Naive thymus-derived CD4-positive, alpha-beta T cell (primary cell): Measurements from ENCODE around the gene CCNH. TPM values are rescaled to one million over a fixed set of nuclear protein-coding genes. Genes with fewer than 3 reads are reported as not detected.

Experiments used
- ATAC-seq: fragments of 150-1000 bp; cut with Tn5 transposase; 2 replicates; pipeline ENCODE4 v1.10.0; 2021; ENCODE audit warnings: mild to moderate bottlenecking, moderate library complexity
- CTCF ChIA-PET: fragments of 350-600 bp; sonication (Branson Sonifier 250); formaldehyde crosslinking; loops from one replicate; lab custom pipeline; 2021; ENCODE audit warnings: antibody characterized with exemption; lab: Charles Lee
- POLR2A ChIA-PET: fragments of 350-600 bp; sonication (Branson Sonifier 250); formaldehyde crosslinking; loops from one replicate; lab custom pipeline; 2021; ENCODE audit warnings: antibody characterized with exemption, inconsistent platforms; lab: Charles Lee
- DNase-seq, 9 donors: peaks; one replicate each; pipeline versions ENCODE4 v3.0.0 to v3.0.0-alpha.2; 2020 to 2022; ENCODE audit warnings: mixed read lengths in 1 of 9
- H3K27ac ChIP-seq: one replicate; pipeline ENCODE4 v1.7.0; 2013; ENCODE audit warnings: mild to moderate bottlenecking, low read depth, low read length, moderate library complexity
- H3K27me3 ChIP-seq, 2 donors: one replicate each; pipeline ENCODE4 v1.7.0; 2013; ENCODE audit warnings: low read length in 2 of 2, mild to moderate bottlenecking in 2 of 2, moderate library complexity in 2 of 2; ENCODE audit not compliant: control insufficient read depth in 2 of 2, insufficient read depth in 2 of 2
- H3K36me3 ChIP-seq, 3 experiments: 1 replicate in 2 of 3; 2 replicates in 1 of 3; pipeline ENCODE4 v1.7.0; 2013; ENCODE audit warnings: low read length in 3 of 3, mild to moderate bottlenecking in 3 of 3, moderate library complexity in 1 of 3; ENCODE audit not compliant: insufficient read depth in 3 of 3, control insufficient read depth in 2 of 3
- H3K4me1 ChIP-seq, 2 donors: one replicate each; pipeline ENCODE4 v1.7.0; 2013; ENCODE audit warnings: low read length in 2 of 2, mild to moderate bottlenecking in 2 of 2, moderate library complexity in 1 of 2; ENCODE audit not compliant: control insufficient read depth in 2 of 2, insufficient read depth in 2 of 2
- H3K4me3 ChIP-seq: 2 replicates; pipeline ENCODE4 v1.7.0; 2013; ENCODE audit warnings: mild to moderate bottlenecking, low read length
- H3K9me3 ChIP-seq, 3 experiments: 1 replicate in 2 of 3; 2 replicates in 1 of 3; pipeline ENCODE4 v1.7.0; 2013; ENCODE audit warnings: low read length in 3 of 3; ENCODE audit not compliant: control insufficient read depth in 2 of 3
- H3K27ac Mint-ChIP-seq, 9 donors: one replicate each; pipeline ENCODE4 v1.8.0; 2020 to 2022; ENCODE audit warnings: mixed read lengths in 9 of 9, mild to moderate bottlenecking in 8 of 9, moderate library complexity in 5 of 9, inconsistent platforms in 2 of 9
- H3K27me3 Mint-ChIP-seq, 5 donors: one replicate each; pipeline ENCODE4 v1.8.0; 2021 to 2022; ENCODE audit warnings: mixed read lengths in 5 of 5, mild to moderate bottlenecking in 1 of 5
- H3K36me3 Mint-ChIP-seq, 5 donors: one replicate each; pipeline ENCODE4 v1.8.0; 2020 to 2022; ENCODE audit warnings: mixed read lengths in 5 of 5, mild to moderate bottlenecking in 3 of 5, inconsistent platforms in 1 of 5
- H3K4me1 Mint-ChIP-seq, 7 donors: one replicate each; pipeline ENCODE4 v1.8.0; 2020 to 2022; ENCODE audit warnings: mixed read lengths in 7 of 7, mild to moderate bottlenecking in 3 of 7, inconsistent platforms in 1 of 7
- H3K4me3 Mint-ChIP-seq, 10 donors: one replicate each; pipeline ENCODE4 v1.8.0; 2020 to 2022; ENCODE audit warnings: mild to moderate bottlenecking in 10 of 10, mixed read lengths in 10 of 10, moderate library complexity in 6 of 10, inconsistent platforms in 2 of 10
- H3K9me3 Mint-ChIP-seq, 11 donors: one replicate each; pipeline ENCODE4 v1.8.0; 2020 to 2022; ENCODE audit warnings: mixed read lengths in 11 of 11, mild to moderate bottlenecking in 4 of 11, inconsistent platforms in 1 of 11, moderate library complexity in 1 of 11
- intact Hi-C, 2 donors: fragments of 100-400 bp; cut with micrococcal nuclease; formaldehyde crosslinking; loops; one replicate each; pipeline ENCODE4 v1.15.1; 2023
- polyA plus RNA-seq, 2 donors: library from polyadenylated mRNA; unstranded; fragments of 300-500 nt; fragmentation: Illumina TruSeq; gene quantifications; one replicate each; pipeline ENCODE4 v1.2.3, GENCODE V29; 2021
- total RNA-seq, 6 experiments: library from RNA in 5 of 6; stranded (reverse) in 5 of 6; gene quantifications; 1 replicate in 5 of 6; 2 replicates in 1 of 6; pipeline ENCODE4 v1.2.3 and lab custom pipeline; 2021 to 2026

CCNH gene
- total and polyA plus RNA-seq, 7 experiments from 2014 or later: 55.7 to 239 (median 102) TPM

DNA sequence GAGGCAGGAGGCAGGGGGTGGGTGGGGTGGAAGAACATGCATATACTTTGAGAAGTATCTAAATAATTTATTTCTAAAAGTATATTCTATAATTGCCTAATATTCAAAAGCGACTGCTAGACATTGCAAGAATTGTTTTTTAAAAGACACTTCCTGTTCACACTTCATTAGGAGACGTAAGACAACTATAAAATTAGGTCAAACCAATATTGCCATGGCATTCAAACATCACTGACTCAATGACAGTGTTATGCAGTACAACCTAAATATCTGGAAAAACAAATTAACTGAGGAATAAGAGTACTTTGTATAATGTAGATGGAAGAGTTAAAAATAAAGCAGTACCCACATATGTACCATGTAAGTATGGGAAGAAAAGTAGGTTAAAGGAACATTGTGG lies 4.5 kb downstream of the CCNH start:
- peak overlapping the region in 4 of 10 donors; percentile 7 to 37 (median 26) for H3K4me3 Mint-ChIP-seq
- no peak for ATAC-seq
- DNase-seq: no peak

DNA sequence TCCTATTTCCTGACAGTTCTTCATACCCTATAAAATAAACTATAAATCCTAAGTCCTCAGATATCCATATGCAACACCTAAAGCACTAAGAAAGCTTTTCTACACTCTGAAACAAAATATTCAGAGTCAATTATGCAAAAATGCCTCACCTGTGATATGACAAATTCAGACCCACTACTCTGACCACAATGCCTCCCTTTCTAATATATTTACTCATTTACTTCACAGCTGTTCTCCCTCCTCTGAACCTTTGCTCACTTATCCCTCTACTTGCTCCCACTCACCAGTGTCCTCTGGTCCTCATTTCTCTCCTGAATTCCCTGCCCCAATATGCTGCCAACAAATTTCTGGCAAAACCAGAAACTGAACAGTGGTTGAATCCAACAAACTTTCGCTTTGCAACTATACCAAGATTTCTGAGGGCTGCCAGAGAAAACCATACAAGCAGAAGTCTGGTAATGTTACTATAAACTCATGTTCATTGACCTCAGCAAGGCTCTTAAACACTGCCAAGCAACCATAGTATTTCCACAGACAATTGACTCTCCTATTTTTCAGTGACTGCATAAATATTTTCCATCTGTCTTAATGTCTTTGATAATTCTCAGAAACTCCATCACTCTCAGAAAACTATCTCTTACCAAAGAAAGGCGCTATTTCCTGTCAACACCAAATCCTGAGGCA lies 7.1 kb downstream of the CCNH start:
- intact Hi-C loops: no loop called here
- ATAC-seq (no peak), DNase-seq (no peak)
- H3K27me3 ChIP-seq: no peaks in the 10 kb centered on the region
- peaks cover 15 to 28% of the 10 kb centered on the region in 2 donors for H3K4me1 ChIP-seq
- ChIA-PET POLR2A (interaction anchor here (0.8 to 1.5 kb wide), 2 partner anchors 16 to 54 kb away, joined by 3 read pairs; no protein-coding TSS in a partner anchor), CTCF (interaction anchor here (0.6 kb wide), 1 partner anchor 837 kb away, joined by 3 read pairs; no protein-coding TSS in a partner anchor)
- no peak overlapping the region for H3K4me3 ChIP-seq
- peak overlapping the region in 2 of 10 donors; percentile 1 to 20 for H3K4me3 Mint-ChIP-seq
- peak overlapping the region in 8 of 9 donors; percentile 41 to 89 (median 69) for H3K27ac Mint-ChIP-seq
- H3K27ac ChIP-seq: peak overlapping the region; percentile 34
- H3K9me3 Mint-ChIP-seq: peaks cover 0 to 1% (median 0%) of the 10 kb centered on the region in 11 donors
- no peaks in the 10 kb centered on the region for H3K9me3 ChIP-seq
- H3K4me1 Mint-ChIP-seq: peaks cover 33 to 65% (median 58%) of the 10 kb centered on the region in 7 donors
- H3K36me3 ChIP-seq: peaks cover 23 to 77% (median 39%) of the 10 kb centered on the region in 3 experiments
- H3K36me3 Mint-ChIP-seq: peaks cover 15 to 67% (median 37%) of the 10 kb centered on the region in 5 donors
- H3K27me3 Mint-ChIP-seq: no peaks in the 10 kb centered on the region

More for the DNA sequence above, 4.5 kb downstream of the CCNH start:
- no peaks in the 10 kb centered on the region for H3K9me3 ChIP-seq
- no peak overlapping the region for H3K4me3 ChIP-seq
- H3K4me1 ChIP-seq: peaks cover 23 to 38% of the 10 kb centered on the region in 2 donors
- H3K27me3 ChIP-seq: no peaks in the 10 kb centered on the region
- ChIA-PET CTCF (interaction anchor here (0.6 kb wide), 1 partner anchor 312 kb away, joined by 3 read pairs; no protein-coding TSS in a partner anchor), POLR2A (interaction anchor here (0.7 to 0.9 kb wide), 2 partner anchors 8 to 269 kb away, joined by 3 read pairs; no protein-coding TSS in a partner anchor)
- peak overlapping the region in 8 of 9 donors; percentile 60 to 89 (median 76) for H3K27ac Mint-ChIP-seq
- no peaks in the 10 kb centered on the region for H3K27me3 Mint-ChIP-seq
- peaks cover 42 to 79% (median 71%) of the 10 kb centered on the region in 7 donors for H3K4me1 Mint-ChIP-seq
- peak overlapping the region; percentile 42 for H3K27ac ChIP-seq
- H3K36me3 Mint-ChIP-seq: peaks cover 14 to 53% (median 27%) of the 10 kb centered on the region in 5 donors
- H3K9me3 Mint-ChIP-seq: peaks cover 0 to 1% (median 0%) of the 10 kb centered on the region in 11 donors
- intact Hi-C loops: no loop called here
- peaks cover 17 to 72% (median 29%) of the 10 kb centered on the region in 3 experiments for H3K36me3 ChIP-seq

DNA sequence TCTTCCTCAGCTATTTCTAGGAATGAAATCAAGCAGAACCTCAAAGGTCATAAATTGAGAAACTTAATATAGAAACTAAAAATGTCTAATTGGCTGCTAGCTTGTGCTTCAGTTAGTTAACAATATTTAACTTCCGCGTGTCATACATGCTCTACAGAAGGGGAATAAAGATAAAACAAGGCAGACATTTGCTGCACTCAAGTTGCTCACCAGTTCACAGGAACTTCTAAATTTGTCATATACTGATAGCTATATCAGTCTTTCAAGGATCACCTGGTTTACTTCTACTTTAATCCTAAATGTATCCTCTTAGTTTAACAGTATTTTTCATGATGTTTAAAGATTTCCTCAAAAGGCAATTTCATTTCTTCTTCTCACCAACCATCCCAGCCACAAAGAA lies 8.4 kb downstream of the CCNH start:
- intact Hi-C loops: loop anchor here in 1 of 2 donors (5.0 kb wide), 1 partner anchor 417 kb away; no protein-coding TSS in a partner anchor
- no peak overlapping the region for H3K4me3 ChIP-seq
- H3K4me3 Mint-ChIP-seq: no peak overlapping the region
- H3K9me3 Mint-ChIP-seq: peaks cover 0 to 1% (median 0%) of the 10 kb centered on the region in 11 donors
- no peak for DNase-seq
- peaks cover 25 to 75% (median 39%) of the 10 kb centered on the region in 3 experiments for H3K36me3 ChIP-seq
- CTCF ChIA-PET: no interaction called here
- POLR2A ChIA-PET: interaction anchor here (2.9 kb wide), 1 partner anchor 8 kb away, joined by 12 read pairs; the partner anchor contains the start of gene CCNH
- peaks cover 15 to 67% (median 46%) of the 10 kb centered on the region in 5 donors for H3K36me3 Mint-ChIP-seq
- H3K27ac Mint-ChIP-seq: peak overlapping the region in 2 of 9 donors; percentile 41 to 77
- H3K27me3 ChIP-seq: no peaks in the 10 kb centered on the region
- peaks cover 30 to 65% (median 60%) of the 10 kb centered on the region in 7 donors for H3K4me1 Mint-ChIP-seq
- no peaks in the 10 kb centered on the region for H3K27me3 Mint-ChIP-seq
- peaks cover 15 to 28% of the 10 kb centered on the region in 2 donors for H3K4me1 ChIP-seq
- H3K9me3 ChIP-seq: no peaks in the 10 kb centered on the region
- ATAC-seq: no peak
- no peak overlapping the region for H3K27ac ChIP-seq

DNA sequence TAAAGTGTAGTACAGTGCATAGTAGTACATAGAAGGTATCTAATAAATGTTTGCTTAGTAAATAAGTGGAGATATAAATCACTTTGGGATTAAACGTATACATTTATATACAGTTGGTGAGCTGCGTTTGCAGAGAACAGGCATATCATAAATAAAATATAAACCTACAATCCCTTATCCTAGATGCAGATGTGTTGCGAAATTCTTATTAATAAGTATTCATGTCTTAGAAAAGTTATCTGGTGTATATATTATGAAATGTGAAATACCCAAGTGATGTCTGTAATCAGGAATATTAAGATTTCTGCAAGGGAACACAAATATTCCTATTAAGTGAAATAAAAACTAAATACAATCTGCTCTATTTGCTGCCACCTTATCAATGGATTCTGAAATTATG lies 8.8 kb downstream of the CCNH start:
- Histone ChIP-seq H3K27ac (no peak overlapping the region), H3K36me3 (peaks cover 29 to 75% (median 44%) of the 10 kb centered on the region in 3 experiments), H3K9me3 (no peaks in the 10 kb centered on the region), H3K27me3 (no peaks in the 10 kb centered on the region), H3K4me3 (no peak overlapping the region), H3K4me1 (peaks cover 15 to 27% of the 10 kb centered on the region in 2 donors)
- Mint-ChIP-seq H3K9me3 (peaks cover 0 to 1% (median 0%) of the 10 kb centered on the region in 11 donors), H3K4me1 (peaks cover 28 to 65% (median 58%) of the 10 kb centered on the region in 7 donors), H3K4me3 (no peak overlapping the region), H3K27ac (peak overlapping the region in 4 of 9 donors; percentile 22 to 77 (median 46)), H3K36me3 (peaks cover 15 to 66% (median 44%) of the 10 kb centered on the region in 5 donors), H3K27me3 (no peaks in the 10 kb centered on the region)
- ATAC-seq (no peak), DNase-seq (no peak)
- ChIA-PET CTCF (no interaction called here), POLR2A (interaction anchor here (2.9 kb wide), 1 partner anchor 8 kb away, joined by 12 read pairs; the partner anchor contains the start of gene CCNH)
- intact Hi-C loops: loop anchor here in 1 of 2 donors (5.0 kb wide), 1 partner anchor 417 kb away; no protein-coding TSS in a partner anchor

DNA sequence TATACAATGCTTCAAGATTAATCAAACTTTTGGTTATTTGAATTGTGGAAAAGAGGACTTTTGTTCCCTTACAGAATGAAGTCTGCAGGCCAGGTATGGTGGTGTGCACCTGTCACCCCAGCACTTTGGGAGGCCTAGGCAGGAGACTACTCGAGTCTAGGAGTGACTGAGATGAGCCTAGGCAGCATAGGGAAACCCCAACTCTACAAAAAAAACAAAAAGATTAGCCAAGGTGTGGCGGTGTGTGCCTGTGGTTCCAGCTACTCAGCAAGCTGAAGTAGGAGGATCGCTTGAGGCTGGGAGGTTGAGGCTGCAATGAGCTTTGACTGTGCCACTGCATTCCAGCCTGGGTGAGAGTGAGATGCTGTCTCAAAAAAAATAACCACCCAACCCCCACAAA lies 9.3 kb downstream of the CCNH start:
- Histone ChIP-seq H3K27me3 (no peaks in the 10 kb centered on the region), H3K36me3 (peaks cover 30 to 75% (median 46%) of the 10 kb centered on the region in 3 experiments), H3K4me1 (peaks cover 11 to 23% of the 10 kb centered on the region in 2 donors), H3K27ac (no peak overlapping the region), H3K9me3 (no peaks in the 10 kb centered on the region), H3K4me3 (no peak overlapping the region)
- ChIA-PET CTCF (no interaction called here), POLR2A (interaction anchor here (2.9 kb wide), 1 partner anchor 9 kb away, joined by 12 read pairs; the partner anchor contains the start of gene CCNH)
- Mint-ChIP-seq H3K36me3 (peaks cover 15 to 64% (median 40%) of the 10 kb centered on the region in 5 donors), H3K27me3 (no peaks in the 10 kb centered on the region), H3K4me3 (no peak overlapping the region), H3K27ac (peak overlapping the region in 6 of 9 donors; percentile 1 to 68 (median 28)), H3K9me3 (peaks cover 0 to 1% (median 0%) of the 10 kb centered on the region in 11 donors), H3K4me1 (peaks cover 24 to 63% (median 54%) of the 10 kb centered on the region in 7 donors)
- DNase-seq (no peak), ATAC-seq (peak; percentile 49)
- intact Hi-C loops: loop anchor here in 1 of 2 donors (5.0 kb wide), 1 partner anchor 416 kb away; no protein-coding TSS in a partner anchor

DNA sequence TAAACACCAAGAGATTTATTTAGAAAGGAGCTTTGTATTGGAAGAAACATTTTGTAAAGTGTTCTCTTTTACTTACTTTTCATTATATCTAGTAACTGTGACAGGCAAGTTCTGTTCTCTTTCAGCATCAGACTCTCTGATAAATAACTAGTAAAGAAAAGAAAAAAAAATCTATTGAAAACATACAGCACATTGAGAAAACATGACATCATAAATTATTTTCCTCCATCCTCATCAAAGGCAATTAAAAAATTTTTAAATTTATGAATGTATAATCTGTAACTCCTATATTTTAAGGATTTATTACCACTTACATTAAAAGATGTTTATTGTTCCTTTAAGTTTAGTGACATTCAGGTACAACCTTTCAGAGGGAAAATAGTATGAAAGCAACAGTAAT lies 11.1 kb downstream of the CCNH start:
- H3K4me3 Mint-ChIP-seq: no peak overlapping the region
- H3K27me3 Mint-ChIP-seq: no peaks in the 10 kb centered on the region
- no peaks in the 10 kb centered on the region for H3K9me3 ChIP-seq
- peaks cover 30 to 72% (median 42%) of the 10 kb centered on the region in 3 experiments for H3K36me3 ChIP-seq
- no peaks in the 10 kb centered on the region for H3K27me3 ChIP-seq
- peaks cover 7 to 52% (median 27%) of the 10 kb centered on the region in 5 donors for H3K36me3 Mint-ChIP-seq
- ATAC-seq: no peak
- H3K4me1 ChIP-seq: peaks cover 11 to 21% of the 10 kb centered on the region in 2 donors
- POLR2A ChIA-PET: interaction anchor here (2.9 kb wide), 1 partner anchor 11 kb away, joined by 12 read pairs; the partner anchor contains the start of gene CCNH
- H3K27ac ChIP-seq: no peak overlapping the region
- intact Hi-C loops: loop anchor here in 1 of 2 donors (5.0 kb wide), 1 partner anchor 414 kb away; no protein-coding TSS in a partner anchor
- H3K4me3 ChIP-seq: no peak overlapping the region
- CTCF ChIA-PET: interaction anchor here (3.3 kb wide), 1 partner anchor 415 kb away, joined by 20 read pairs; no protein-coding TSS in a partner anchor
- peaks cover 17 to 57% (median 39%) of the 10 kb centered on the region in 7 donors for H3K4me1 Mint-ChIP-seq
- H3K9me3 Mint-ChIP-seq: peaks cover 0 to 1% (median 0%) of the 10 kb centered on the region in 11 donors
- peak overlapping the region in 2 of 9 donors; percentile 38 to 54 for H3K27ac Mint-ChIP-seq
- DNase-seq: no peak
